IMR-90 (cell line): ENCODE data around the gene ST6GALNAC3. TPM values are rescaled to one million over a fixed set of nuclear protein-coding genes. Genes with fewer than 3 reads are reported as not detected.

Experiments
- ATAC-seq: fragments of 200-7000 bp; cut with Tn5 transposase; 2 replicates; pipeline ENCODE4 v1.9.1; 2020; ENCODE audit warnings: low read depth, mild to moderate bottlenecking, moderate library complexity
- BruUV-seq: library from RNA; stranded (reverse); fragments of 400-500 nt; replicated peaks from 2 replicates; lab custom pipeline; 2021; lab: Mats Ljungman, UMichigan
- CTCF ChIA-PET: fragments of 300-600 bp; formaldehyde crosslinking; extraction: SDS; loops from one replicate; lab custom pipeline; 2021; ENCODE audit warnings: antibody characterized with exemption; lab: Yijun Ruan, JAX
- POLR2A ChIA-PET: fragments of 300-600 bp; sonication (Branson Sonifier 250); formaldehyde crosslinking; loops from one replicate; lab custom pipeline; 2022; ENCODE audit warnings: antibody characterized with exemption; ENCODE audit not compliant: unreplicated experiment; lab: Charles Lee
- DNase-seq: peaks from one replicate; pipeline ENCODE4 v3.0.0; 2013
- H2AFZ ChIP-seq: replicated peaks from 2 replicates; pipeline ENCODE3; 2013; ENCODE audit warnings: low read length, mild to moderate bottlenecking; ENCODE audit not compliant: poor library complexity
- H2AK5ac ChIP-seq: 2 replicates; pipeline ENCODE4 v1.6.1; 2013; ENCODE audit warnings: low read depth, low read length, inconsistent platforms
- H2AK9ac ChIP-seq: replicated peaks from 2 replicates; pipeline ENCODE3; 2013; ENCODE audit warnings: mild to moderate bottlenecking, low read depth, low read length, moderate library complexity; ENCODE audit not compliant: poor library complexity
- H2BK120ac ChIP-seq: 2 replicates; pipeline ENCODE4 v1.6.1; 2013; ENCODE audit warnings: low read depth, low read length, inconsistent platforms
- H2BK15ac ChIP-seq: 3 replicates; pipeline ENCODE4 v1.6.1; 2013; ENCODE audit warnings: low read depth, low read length, inconsistent platforms
- H2BK20ac ChIP-seq: 2 replicates; pipeline ENCODE4 v1.6.1; 2013; ENCODE audit warnings: low read depth, mild to moderate bottlenecking, inconsistent platforms, low read length, moderate library complexity
- H2BK5ac ChIP-seq: 2 replicates; pipeline ENCODE4 v1.6.1; 2013; ENCODE audit warnings: mild to moderate bottlenecking, low read depth, low read length, inconsistent platforms; ENCODE audit not compliant: poor library complexity, severe bottlenecking
- H3K14ac ChIP-seq: replicated peaks from 2 replicates; pipeline ENCODE4 v1.6.1; 2013; ENCODE audit warnings: low read depth, low read length, inconsistent platforms
- H3K18ac ChIP-seq: 2 replicates; pipeline ENCODE4 v1.6.1; 2013; ENCODE audit warnings: low read depth, low read length, control low read depth
- H3K23ac ChIP-seq: 2 replicates; pipeline ENCODE4 v1.6.1; 2013; ENCODE audit warnings: low read depth, low read length, inconsistent platforms
- H3K27ac ChIP-seq: 2 replicates; pipeline ENCODE4 v1.5.1; 2013; ENCODE audit warnings: mild to moderate bottlenecking, control low read depth, low read length; ENCODE audit not compliant: insufficient read depth
- H3K27me3 ChIP-seq: 2 replicates; pipeline ENCODE4 v1.6.1; 2013; ENCODE audit warnings: low read length; ENCODE audit not compliant: control insufficient read depth, insufficient read depth
- H3K36me3 ChIP-seq: 2 replicates; pipeline ENCODE4 v1.6.1; 2013; ENCODE audit warnings: low read length, mixed read lengths; ENCODE audit not compliant: control insufficient read depth, insufficient read depth
- H3K4ac ChIP-seq: 2 replicates; pipeline ENCODE4 v1.6.1; 2013; ENCODE audit warnings: low read depth, low read length, inconsistent platforms
- H3K4me1 ChIP-seq: 2 replicates; pipeline ENCODE4 v1.6.1; 2013; ENCODE audit warnings: low read length, mixed read lengths; ENCODE audit not compliant: control insufficient read depth, insufficient read depth
- H3K4me2 ChIP-seq: 2 replicates; pipeline ENCODE4 v1.6.1; 2013; ENCODE audit warnings: low read depth, mild to moderate bottlenecking, control low read depth, low read length, moderate library complexity
- H3K4me3 ChIP-seq: 2 replicates; pipeline ENCODE4 v1.5.1; 2013; ENCODE audit warnings: low read depth, mild to moderate bottlenecking, control low read depth, low read length, moderate library complexity; ENCODE audit not compliant: insufficient read depth
- H3K56ac ChIP-seq: 2 replicates; pipeline ENCODE4 v1.6.1; 2013; ENCODE audit warnings: low read length, inconsistent platforms; ENCODE audit not compliant: insufficient read depth; ENCODE audit errors: extremely low read depth
- H3K79me1 ChIP-seq, 2 experiments: 2 replicates each; pipeline ENCODE4 v1.6.1; 2013; ENCODE audit warnings: low read length in 2 of 2, inconsistent platforms in 1 of 2, low read depth in 1 of 2
- H3K9ac ChIP-seq: 2 replicates; pipeline ENCODE4 v1.6.1; 2013; ENCODE audit warnings: low read depth, low read length, control low read depth
- H3K9me1 ChIP-seq: 2 replicates; pipeline ENCODE4 v1.6.1; 2013; ENCODE audit warnings: low read length, inconsistent platforms; ENCODE audit not compliant: insufficient read depth
- H3K9me3 ChIP-seq: 2 replicates; pipeline ENCODE4 v1.6.1; 2013; ENCODE audit warnings: low read length; ENCODE audit not compliant: control insufficient read depth, insufficient read depth
- H4K20me1 ChIP-seq: 2 replicates; pipeline ENCODE4 v1.6.1; 2013; ENCODE audit warnings: low read length, inconsistent platforms; ENCODE audit not compliant: insufficient read depth
- H4K5ac ChIP-seq: 2 replicates; pipeline ENCODE4 v1.6.1; 2013; ENCODE audit warnings: mild to moderate bottlenecking, low read depth, low read length, control low read depth
- H4K8ac ChIP-seq, 2 experiments: 2 replicates each; pipeline ENCODE4 v1.6.1; 2013; ENCODE audit warnings: low read depth in 2 of 2, low read length in 2 of 2, control low read depth in 1 of 2, inconsistent platforms in 1 of 2
- H4K91ac ChIP-seq: 2 replicates; pipeline ENCODE4 v1.6.1; 2013; ENCODE audit warnings: low read depth, low read length, inconsistent platforms; ENCODE audit not compliant: insufficient read depth
- BHLHE40 ChIP-seq: fragments of 150-350 bp; IDR thresholded peaks from 2 replicates; pipeline ENCODE4 v1.6.1; 2016; ENCODE audit warnings: mild to moderate bottlenecking, low read depth, low read length
- CEBPB ChIP-seq: IDR thresholded peaks from 2 replicates; pipeline ENCODE4 v1.6.1; 2012; ENCODE audit warnings: low read depth, low read length, improper control_type of control experiment
- CHD1 ChIP-seq: IDR thresholded peaks from 2 replicates; pipeline ENCODE4 v1.6.1; 2012; ENCODE audit warnings: low read depth, low read length, improper control_type of control experiment
- CTCF ChIP-seq: conservative IDR thresholded peaks from 2 replicates; pipeline ENCODE4 v1.5.1; 2012; ENCODE audit warnings: mild to moderate bottlenecking, low read depth, low read length, improper control_type of control experiment
- MAZ ChIP-seq: IDR thresholded peaks from 2 replicates; pipeline ENCODE4 v1.6.1; 2012; ENCODE audit warnings: low read depth, mild to moderate bottlenecking, low read length, improper control_type of control experiment, moderate library complexity, borderline replicate concordance
- MXI1 ChIP-seq: IDR thresholded peaks from 2 replicates; pipeline ENCODE4 v1.6.1; 2012; ENCODE audit warnings: low read depth, mild to moderate bottlenecking, low read length, moderate library complexity, borderline replicate concordance
- NFE2L2 ChIP-seq: fragments of 150-350 bp; IDR thresholded peaks from 2 replicates; pipeline ENCODE4 v1.6.1; 2016; ENCODE audit warnings: low read depth, mild to moderate bottlenecking, low read length
- POLR2A ChIP-seq: IDR thresholded peaks from 2 replicates; pipeline ENCODE4 v1.6.1; 2012; ENCODE audit warnings: mild to moderate bottlenecking, low read depth, low read length
- RCOR1 ChIP-seq: IDR thresholded peaks from 2 replicates; pipeline ENCODE4 v1.6.1; 2012; ENCODE audit warnings: mild to moderate bottlenecking, low read length, improper control_type of control experiment; ENCODE audit not compliant: insufficient replicate concordance
- RFX5 ChIP-seq: IDR thresholded peaks from 2 replicates; pipeline ENCODE4 v1.8.0; 2012; ENCODE audit warnings: low read depth, mild to moderate bottlenecking, low read length, moderate library complexity
- SMC3 ChIP-seq: fragments of 150-350 bp; IDR thresholded peaks from 2 replicates; pipeline ENCODE4 v1.6.1; 2016; ENCODE audit warnings: low read depth, mild to moderate bottlenecking, antibody characterized with exemption, low read length, moderate library complexity
- USF2 ChIP-seq: fragments of 150-350 bp; IDR thresholded peaks from 2 replicates; pipeline ENCODE4 v1.6.1; 2017; ENCODE audit warnings: mild to moderate bottlenecking, antibody characterized with exemption, low read length, low read depth
- WGBS, 2 experiments: methylation state at CpG; one replicate each; pipeline versions ENCODE4 v1.1.5 to v1.1.7; 2013; ENCODE audit warnings: missing lambda C conversion rate in 2 of 2; ENCODE audit not compliant: insufficient read length in 1 of 2; ENCODE audit errors: extremely low coverage in 2 of 2; 5-methylcytosine and 5-hydroxymethylcytosine counted together
- dilution Hi-C: fragments of 300-500 bp; cut with HindIII; formaldehyde crosslinking; loops from one replicate; pipeline ENCODE4 v1.14.3; 2018; ENCODE audit warnings: low sequenced_read_pairs; ENCODE audit not compliant: unreplicated experiment
- in situ Hi-C: fragments of 300-500 bp; cut with MboI; formaldehyde crosslinking; loops from 3 replicates; pipeline ENCODE4 v1.14.3; 2019; ENCODE audit warnings: low sequenced_read_pairs, inconsistent platforms, mixed read lengths
- intact Hi-C: fragments of 100-400 bp; cut with micrococcal nuclease; formaldehyde crosslinking; loops from 2 replicates; pipeline ENCODE4 v1.10.0; 2022
- polyA plus RNA-seq, 3 experiments: library from polyadenylated mRNA; depleted of rRNA; stranded (reverse); fragments of >200 nt; gene quantifications; 2 replicates each; pipeline ENCODE4 v1.2.3, GENCODE V29; 2012; ENCODE audit warnings: low replicate concordance in 1 of 3
- total RNA-seq: library from RNA; depleted of rRNA; stranded (reverse); fragments of >200 nt; gene quantifications from 2 replicates; pipeline ENCODE4 v1.2.3, GENCODE V29; 2012

The ST6GALNAC3 gene
- total and polyA plus RNA-seq, 2 of the 4 experiments (the other 2 are of a cell fraction), result 0.65 to 1.3 TPM

DNA sequence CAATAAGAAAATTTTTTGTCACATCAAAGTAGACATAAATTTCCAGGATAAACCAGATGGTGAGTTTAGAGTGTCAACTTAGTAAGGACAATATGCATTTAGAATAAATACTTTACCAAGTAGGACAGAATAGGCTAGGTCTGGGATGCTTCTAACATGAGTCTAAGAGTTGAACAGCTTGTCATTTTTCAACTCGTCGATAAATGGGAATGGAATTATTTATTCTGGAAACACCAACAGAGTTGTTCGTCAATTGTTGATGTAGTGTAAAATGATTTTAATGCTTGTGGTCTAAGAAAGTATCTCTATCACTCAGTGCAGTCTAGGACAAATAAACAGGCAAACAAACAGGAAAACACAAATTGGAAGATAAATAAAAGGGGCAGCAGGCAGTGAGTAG, 434.3 kb downstream of the ST6GALNAC3 start:
- no peak for ATAC-seq
- WGBS, 2 experiments, result no CpG with 5 or more reads among the region's 3 CpGs

More for the DNA sequence above, 434.3 kb downstream of the ST6GALNAC3 start:
- H2BK15ac ChIP-seq, result no peak overlapping the region
- H4K8ac ChIP-seq, result no peak overlapping the region
- H3K4me2 ChIP-seq, result no peak overlapping the region
- intact Hi-C loops (no loop called here), dilution Hi-C loops (no loop called here), in situ Hi-C loops (no loop called here)
- no TSS peak for BruUV-seq
- no peak overlapping the region for H2AFZ ChIP-seq
- no peaks in the 10 kb centered on the region for H3K36me3 ChIP-seq
- no peaks in the 10 kb centered on the region for H4K20me1 ChIP-seq
- H4K91ac ChIP-seq, result no peak overlapping the region
- no peak overlapping the region for H2AK5ac ChIP-seq
- no peak overlapping the region for H3K4ac ChIP-seq
- H2BK5ac ChIP-seq, result no peak overlapping the region
- TF ChIP-seq CHD1 (no peak), SMC3 (no peak), MAZ (no peak), MXI1 (no peak), NFE2L2 (no peak), BHLHE40 (no peak), CEBPB (no peak), CTCF (no peak), RFX5 (no peak), RCOR1 (no peak), POLR2A (no peak), USF2 (no peak)
- ChIA-PET POLR2A (no interaction called here), CTCF (no interaction called here)
- H3K79me1 ChIP-seq, result no peaks in the 10 kb centered on the region
- no peak for DNase-seq
- H3K27ac ChIP-seq, result no peak overlapping the region
- H2AK9ac ChIP-seq, result no peak overlapping the region
- no peak overlapping the region for H2BK20ac ChIP-seq
- H3K56ac ChIP-seq, result no peak overlapping the region
- no peak overlapping the region for H3K14ac ChIP-seq
- H3K9me3 ChIP-seq, result no peaks in the 10 kb centered on the region
- no peaks in the 10 kb centered on the region for H3K9me1 ChIP-seq
- H3K4me3 ChIP-seq, result no peak overlapping the region
- H2BK120ac ChIP-seq, result no peak overlapping the region
- H3K23ac ChIP-seq, result no peak overlapping the region
- H3K4me1 ChIP-seq, result no peaks in the 10 kb centered on the region
- H3K27me3 ChIP-seq, result no peaks in the 10 kb centered on the region
- no peak overlapping the region for H4K5ac ChIP-seq
- H3K9ac ChIP-seq, result no peak overlapping the region
- no peak overlapping the region for H3K18ac ChIP-seq
